Measurements from ENCODE around the gene MAP3K12.
A peak's percentile ranks its signal among the peaks of the same experiment; 100 is the strongest.
"Not testable (repeated sequence)": the region's sequence is repeated elsewhere in the genome, so short reads cannot be mapped to it uniquely, and the experiment has no call there.

Gene MAP3K12, protein sequence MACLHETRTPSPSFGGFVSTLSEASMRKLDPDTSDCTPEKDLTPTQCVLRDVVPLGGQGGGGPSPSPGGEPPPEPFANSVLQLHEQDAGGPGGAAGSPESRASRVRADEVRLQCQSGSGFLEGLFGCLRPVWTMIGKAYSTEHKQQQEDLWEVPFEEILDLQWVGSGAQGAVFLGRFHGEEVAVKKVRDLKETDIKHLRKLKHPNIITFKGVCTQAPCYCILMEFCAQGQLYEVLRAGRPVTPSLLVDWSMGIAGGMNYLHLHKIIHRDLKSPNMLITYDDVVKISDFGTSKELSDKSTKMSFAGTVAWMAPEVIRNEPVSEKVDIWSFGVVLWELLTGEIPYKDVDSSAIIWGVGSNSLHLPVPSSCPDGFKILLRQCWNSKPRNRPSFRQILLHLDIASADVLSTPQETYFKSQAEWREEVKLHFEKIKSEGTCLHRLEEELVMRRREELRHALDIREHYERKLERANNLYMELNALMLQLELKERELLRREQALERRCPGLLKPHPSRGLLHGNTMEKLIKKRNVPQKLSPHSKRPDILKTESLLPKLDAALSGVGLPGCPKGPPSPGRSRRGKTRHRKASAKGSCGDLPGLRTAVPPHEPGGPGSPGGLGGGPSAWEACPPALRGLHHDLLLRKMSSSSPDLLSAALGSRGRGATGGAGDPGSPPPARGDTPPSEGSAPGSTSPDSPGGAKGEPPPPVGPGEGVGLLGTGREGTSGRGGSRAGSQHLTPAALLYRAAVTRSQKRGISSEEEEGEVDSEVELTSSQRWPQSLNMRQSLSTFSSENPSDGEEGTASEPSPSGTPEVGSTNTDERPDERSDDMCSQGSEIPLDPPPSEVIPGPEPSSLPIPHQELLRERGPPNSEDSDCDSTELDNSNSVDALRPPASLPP

DNA sequence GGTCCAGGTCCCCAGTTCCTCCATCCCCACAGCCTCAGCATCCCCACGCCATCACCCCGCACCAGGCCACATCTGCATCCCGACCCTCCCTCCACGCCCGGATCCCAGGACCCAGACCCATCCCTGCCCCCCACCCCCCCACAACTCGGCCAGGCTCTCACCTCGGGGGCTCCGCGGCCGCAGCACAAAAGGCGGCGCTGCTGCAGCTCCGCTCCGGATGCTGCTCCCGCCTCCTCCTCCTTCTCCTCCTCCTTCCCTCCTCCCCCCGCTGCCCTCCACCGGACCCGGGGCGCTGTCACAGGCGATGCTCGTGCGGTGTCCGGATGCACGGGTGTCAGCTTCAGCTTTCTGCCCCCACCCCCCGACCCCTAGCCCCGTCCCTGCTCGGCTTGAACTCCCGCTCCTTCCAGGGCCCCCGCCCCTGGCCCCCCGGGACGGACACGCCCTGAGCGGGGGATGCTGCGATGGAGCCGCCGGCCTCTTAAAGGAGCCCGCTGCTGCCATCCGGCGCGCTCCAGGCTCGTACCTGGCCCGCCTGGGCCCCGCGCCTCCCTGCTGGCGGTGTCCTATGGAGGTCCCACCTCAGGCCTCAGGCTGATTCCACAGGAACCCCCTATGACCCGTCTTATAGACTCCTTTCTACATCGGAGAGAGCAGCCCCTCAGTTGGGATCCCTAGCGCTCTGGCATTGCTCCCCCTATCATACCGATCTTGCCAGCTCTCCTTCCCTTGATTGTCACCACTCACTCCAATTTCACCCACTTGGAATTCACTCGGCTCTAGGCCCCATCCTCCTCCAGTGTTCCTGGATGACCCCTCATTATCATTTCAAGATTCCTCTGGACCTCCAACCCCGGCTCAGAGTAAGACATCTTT lies at the start of gene MAP3K12:
Gene MAP3K12 (minus strand): TSS at position 193 of the 876 bp plus-strand sequence. CDS start 12,067 bp downstream, outside the sequence.
- no peak for DNase-seq (ENCODE audit: low read depth, low spot score)
- TF ChIP-seq, protein P1, sequence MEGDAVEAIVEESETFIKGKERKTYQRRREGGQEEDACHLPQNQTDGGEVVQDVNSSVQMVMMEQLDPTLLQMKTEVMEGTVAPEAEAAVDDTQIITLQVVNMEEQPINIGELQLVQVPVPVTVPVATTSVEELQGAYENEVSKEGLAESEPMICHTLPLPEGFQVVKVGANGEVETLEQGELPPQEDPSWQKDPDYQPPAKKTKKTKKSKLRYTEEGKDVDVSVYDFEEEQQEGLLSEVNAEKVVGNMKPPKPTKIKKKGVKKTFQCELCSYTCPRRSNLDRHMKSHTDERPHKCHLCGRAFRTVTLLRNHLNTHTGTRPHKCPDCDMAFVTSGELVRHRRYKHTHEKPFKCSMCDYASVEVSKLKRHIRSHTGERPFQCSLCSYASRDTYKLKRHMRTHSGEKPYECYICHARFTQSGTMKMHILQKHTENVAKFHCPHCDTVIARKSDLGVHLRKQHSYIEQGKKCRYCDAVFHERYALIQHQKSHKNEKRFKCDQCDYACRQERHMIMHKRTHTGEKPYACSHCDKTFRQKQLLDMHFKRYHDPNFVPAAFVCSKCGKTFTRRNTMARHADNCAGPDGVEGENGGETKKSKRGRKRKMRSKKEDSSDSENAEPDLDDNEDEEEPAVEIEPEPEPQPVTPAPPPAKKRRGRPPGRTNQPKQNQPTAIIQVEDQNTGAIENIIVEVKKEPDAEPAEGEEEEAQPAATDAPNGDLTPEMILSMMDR (IDR thresholded peaks at IDR 0.05; ENCODE audit: insufficient read depth, low read length, missing control alignments), result peak; percentile 40
- peak within 1 kb of the TSS; percentile 83 for H3K4me3 ChIP-seq (ENCODE audit: low read depth, low read length)
- CTCF ChIA-PET, result interaction anchor here (0.7 to 5.3 kb wide), 8 partner anchors 10 to 175 kb away, joined by 3 to 22 read pairs (median 4); no protein-coding TSS in a partner anchor
- POLR2A ChIA-PET, result interaction anchor here (0.7 to 2.0 kb wide), 6 partner anchors 9 to 204 kb away, joined by 3 to 9 read pairs (median 6); partner anchors contain the start of genes PFDN5 and PRR13

DNA sequence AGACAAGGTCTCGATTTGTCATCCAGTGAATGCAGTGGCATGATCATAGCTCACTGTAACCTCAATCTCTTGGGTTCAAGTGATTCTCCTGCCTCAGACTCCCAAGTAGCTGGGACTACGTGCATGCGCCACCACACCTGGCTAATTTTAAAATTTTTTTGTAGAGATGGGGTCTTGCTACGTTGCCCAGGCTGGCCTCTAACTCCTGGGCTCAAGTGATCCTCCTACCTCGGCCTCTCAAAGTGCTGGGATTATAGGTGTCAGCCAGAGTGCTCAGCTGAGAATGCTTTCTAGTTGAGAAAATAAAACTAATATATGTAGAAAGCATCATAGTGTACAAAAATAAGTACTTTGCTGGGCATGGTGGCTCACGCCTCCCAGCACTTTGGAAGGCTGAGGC lies 49.1 kb upstream of the MAP3K12 start:
- POLR2A ChIA-PET; H3K4me3 ChIP-seq (ENCODE audit: low read depth, low read length); DNase-seq (ENCODE audit: low read depth, low spot score): not testable (repeated sequence)
- CTCF ChIA-PET, result interaction anchor here (1.1 to 5.8 kb wide), 4 partner anchors 128 to 198 kb away, joined by 3 to 28 read pairs (median 4); partner anchors contain the start of gene ATP5MC2

DNA sequence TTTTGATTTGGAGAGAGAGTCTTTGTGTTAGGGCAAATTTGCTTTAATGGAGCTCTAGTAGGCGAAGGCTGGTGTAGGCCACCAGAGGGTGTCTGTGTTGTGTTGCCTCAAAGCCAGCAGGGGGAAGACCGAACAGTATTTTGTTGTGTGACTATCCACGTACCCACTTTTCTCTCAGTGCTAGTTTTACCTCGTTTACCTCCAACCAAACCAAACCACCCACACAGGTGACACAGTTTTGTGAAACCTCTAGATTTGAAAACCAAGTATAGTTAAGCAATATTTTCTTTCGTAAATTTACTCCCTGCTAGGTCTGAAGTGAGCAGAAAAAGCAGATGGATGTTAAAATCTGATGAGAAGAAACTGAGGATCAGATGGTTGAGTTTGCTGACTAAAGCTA lies 44.3 kb upstream of the MAP3K12 start:
- DNase-seq (ENCODE audit: low read depth, low spot score), result no peak
- ChIA-PET POLR2A (interaction anchor here (0.6 to 1.5 kb wide), 2 partner anchors 116 to 132 kb away, joined by 4 to 11 read pairs; partner anchors contain the start of gene ATP5MC2), CTCF (interaction anchor here (0.8 to 9.0 kb wide), 39 partner anchors 9 to 201 kb away, joined by 3 to 207 read pairs (median 6); partner anchors contain the start of genes ATF7 and ATP5MC2)
- TF ChIP-seq, protein P1 (IDR thresholded peaks at IDR 0.05; ENCODE audit: insufficient read depth, low read length, missing control alignments), result peak; percentile 95
- no peak overlapping the region for H3K4me3 ChIP-seq (ENCODE audit: low read depth, low read length)

DNA sequence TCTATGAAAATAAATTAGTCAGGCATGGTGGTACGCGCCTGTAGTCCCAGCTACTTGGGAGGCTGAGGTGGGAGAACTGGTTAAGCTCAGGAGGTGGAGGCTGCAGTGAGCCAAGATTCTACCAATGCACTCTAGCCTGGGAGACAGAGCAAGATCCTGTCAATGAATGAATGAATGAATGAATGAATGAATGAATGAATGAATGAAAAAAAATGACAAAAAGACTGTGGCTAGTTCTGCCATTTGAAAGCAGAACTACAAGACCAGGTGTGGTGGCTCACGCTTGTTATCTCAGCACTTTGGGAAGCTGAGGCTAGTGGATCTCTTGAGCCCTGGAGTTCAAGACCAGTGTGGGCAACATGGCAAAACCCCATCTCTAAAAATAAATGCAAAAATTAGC lies 40.3 kb upstream of the MAP3K12 start:
- H3K4me3 ChIP-seq (ENCODE audit: low read depth, low read length), result no peak overlapping the region
- ChIA-PET CTCF (interaction anchor here (0.6 to 9.0 kb wide), 5 partner anchors 10 to 205 kb away, joined by 3 to 207 read pairs (median 3); partner anchors contain the start of gene ATP5MC2), POLR2A (interaction anchor here (0.6 kb wide), 1 partner anchor 33 kb away, joined by 6 read pairs; no protein-coding TSS in a partner anchor)
- TF ChIP-seq, protein P1 (IDR thresholded peaks at IDR 0.05; ENCODE audit: insufficient read depth, low read length, missing control alignments), result no peak
- no peak for DNase-seq (ENCODE audit: low read depth, low spot score)

DNA sequence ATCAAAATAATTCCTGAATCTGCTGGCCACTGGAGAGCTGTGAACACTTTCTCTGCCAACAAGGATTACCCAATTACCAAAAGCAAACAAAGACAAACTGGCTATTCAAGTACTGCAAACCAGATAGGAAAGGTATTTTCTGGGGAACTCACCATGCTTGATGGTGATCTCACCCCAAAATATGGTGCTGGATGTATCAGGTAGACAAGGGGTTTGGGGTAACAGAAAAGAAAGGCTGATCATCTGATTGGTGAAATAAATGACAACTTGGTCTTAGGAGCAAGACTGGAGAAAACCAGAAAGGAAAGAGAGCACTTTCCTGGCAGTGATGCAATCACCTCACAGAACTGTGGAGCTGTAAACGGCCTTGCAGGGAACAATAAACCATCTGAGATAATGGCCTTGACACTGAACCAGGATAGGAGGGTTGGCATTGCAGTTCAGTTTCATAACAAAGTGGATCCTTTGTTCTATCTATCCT lies 39.0 kb upstream of the MAP3K12 start:
- TF ChIP-seq, protein P1 (IDR thresholded peaks at IDR 0.05; ENCODE audit: insufficient read depth, low read length, missing control alignments), result no peak
- peak; percentile 21 for DNase-seq (ENCODE audit: low read depth, low spot score)
- ChIA-PET POLR2A (interaction anchor here (0.9 kb wide), 1 partner anchor 138 kb away, joined by 3 read pairs; the partner anchor contains the start of gene ATP5MC2), CTCF (interaction anchor here (0.9 to 9.0 kb wide), 6 partner anchors 13 to 219 kb away, joined by 3 to 207 read pairs (median 4); partner anchors contain the start of gene ATP5MC2)
- H3K4me3 ChIP-seq (ENCODE audit: low read depth, low read length), result no peak overlapping the region

Measured in AG04449 (cell line).